Measurements from ENCODE around the gene PHF21B.

GRCh38 chr22:44881624-44882023, 128.2 kb downstream of the PHF21B start:
- TF ChIP-seq GATA2 (IDR thresholded peaks at IDR 0.05; ENCODE audit: low read depth, low read length), result no peak
- TF ChIP-seq GATA3 (IDR thresholded peaks at IDR 0.05; ENCODE audit: low read depth, low read length), result no peak

All from SH-SY5Y (cell line).